AG08395 (cell line): ENCODE measurements around the gene SCAMP1.
A peak's percentile ranks its signal among the peaks of the same experiment; 100 is the strongest.

Experiments
- DNase-seq: peaks from one replicate; pipeline ENCODE4 v3.0.0; 2012; ENCODE audit warnings: mixed read lengths, low spot score

The SCAMP1 gene

GRCh38 chr5:78496373-78496772 lies 136.0 kb downstream of the SCAMP1 start:
- peak; percentile 57 for DNase-seq

- DNase-seq, result no peak
Measured at GRCh38 chr5:78497573-78498533, 137.4 kb downstream of the SCAMP1 start.

- DNase-seq, result no peak
Measured at GRCh38 chr5:78499485-78499884, 139.1 kb downstream of the SCAMP1 start.

- peak; percentile 36 for DNase-seq
Measured at GRCh38 chr5:78500028-78500427, 139.6 kb downstream of the SCAMP1 start.

GRCh38 chr5:78500871-78501270 lies 140.5 kb downstream of the SCAMP1 start:
- no peak for DNase-seq

- DNase-seq, result peak; percentile 45
Measured at GRCh38 chr5:78501411-78502352, 141.3 kb downstream of the SCAMP1 start.

- DNase-seq, result no peak
Measured at GRCh38 chr5:78503958-78504653, 143.7 kb downstream of the SCAMP1 start.

- peak; percentile 95 for DNase-seq
Measured at GRCh38 chr5:78504704-78505677, 144.6 kb downstream of the SCAMP1 start.

- no peak for DNase-seq
Measured at GRCh38 chr5:78505860-78506259, 145.4 kb downstream of the SCAMP1 start.

- peak; percentile 48 for DNase-seq
Measured at GRCh38 chr5:78506261-78507024, 146.0 kb downstream of the SCAMP1 start.

- DNase-seq, result no peak
Measured at GRCh38 chr5:78507531-78507930, 147.1 kb downstream of the SCAMP1 start.

- peak; percentile 58 for DNase-seq
Measured at GRCh38 chr5:78508186-78508765, 147.9 kb downstream of the SCAMP1 start.

GRCh38 chr5:78509145-78509865 lies 148.9 kb downstream of the SCAMP1 start:
- no peak for DNase-seq

- no peak for DNase-seq
Measured at GRCh38 chr5:78509884-78510769, 149.7 kb downstream of the SCAMP1 start.

GRCh38 chr5:78511121-78511906 lies 150.9 kb downstream of the SCAMP1 start:
- no peak for DNase-seq

- DNase-seq, result no peak
Measured at GRCh38 chr5:78512435-78512834, 152.0 kb downstream of the SCAMP1 start.

GRCh38 chr5:78513441-78513840 lies 153.0 kb downstream of the SCAMP1 start:
- no peak for DNase-seq
